Activated naive CD4-positive, alpha-beta T cell treated with anti-CD3 and anti-CD28 coated beads, Interleukin-2, amount 50 U/mL, for 16 hours (primary cell): ENCODE results near the gene SPATA2.
"Not testable (repeated sequence)": the region's sequence is repeated elsewhere in the genome, so short reads cannot be mapped to it uniquely, and the experiment has no call there.

ENCODE experiments used
- DNase-seq: peaks from one replicate; pipeline ENCODE4 v3.0.0-alpha.2; 2020

The SPATA2 gene

DNA sequence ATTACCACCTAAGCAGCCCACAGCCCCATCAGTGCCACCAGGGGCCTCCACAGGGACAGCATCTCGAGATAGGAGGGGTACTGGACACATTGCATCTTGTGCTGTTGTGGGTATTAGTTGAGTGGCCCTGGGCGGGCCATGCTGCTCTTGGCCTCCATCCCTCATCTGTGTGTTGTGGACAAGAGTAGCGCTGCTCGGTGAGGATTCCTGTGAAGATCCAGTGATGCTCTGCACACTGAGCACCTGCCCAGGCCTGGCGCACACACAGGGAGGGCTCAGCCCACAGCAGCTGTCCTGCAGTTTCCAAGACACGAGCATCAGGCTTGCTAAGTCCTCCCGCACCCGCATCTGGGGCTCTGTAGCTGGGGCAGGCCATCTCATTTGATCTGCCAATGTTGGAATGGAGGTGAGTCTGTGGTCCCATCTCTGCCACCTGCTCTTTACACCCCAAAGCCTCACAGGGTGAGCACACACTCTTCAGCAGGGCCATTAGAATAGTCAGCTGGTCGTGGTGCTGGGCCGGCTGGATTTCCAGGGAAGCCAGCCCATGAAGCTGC is 32.0 kb downstream of the SPATA2 start:
- no peak for DNase-seq

- DNase-seq, result no peak
These were observed 33.0 kb downstream of the SPATA2 start for GRCh38 chr20:49882171-49882970.

DNA sequence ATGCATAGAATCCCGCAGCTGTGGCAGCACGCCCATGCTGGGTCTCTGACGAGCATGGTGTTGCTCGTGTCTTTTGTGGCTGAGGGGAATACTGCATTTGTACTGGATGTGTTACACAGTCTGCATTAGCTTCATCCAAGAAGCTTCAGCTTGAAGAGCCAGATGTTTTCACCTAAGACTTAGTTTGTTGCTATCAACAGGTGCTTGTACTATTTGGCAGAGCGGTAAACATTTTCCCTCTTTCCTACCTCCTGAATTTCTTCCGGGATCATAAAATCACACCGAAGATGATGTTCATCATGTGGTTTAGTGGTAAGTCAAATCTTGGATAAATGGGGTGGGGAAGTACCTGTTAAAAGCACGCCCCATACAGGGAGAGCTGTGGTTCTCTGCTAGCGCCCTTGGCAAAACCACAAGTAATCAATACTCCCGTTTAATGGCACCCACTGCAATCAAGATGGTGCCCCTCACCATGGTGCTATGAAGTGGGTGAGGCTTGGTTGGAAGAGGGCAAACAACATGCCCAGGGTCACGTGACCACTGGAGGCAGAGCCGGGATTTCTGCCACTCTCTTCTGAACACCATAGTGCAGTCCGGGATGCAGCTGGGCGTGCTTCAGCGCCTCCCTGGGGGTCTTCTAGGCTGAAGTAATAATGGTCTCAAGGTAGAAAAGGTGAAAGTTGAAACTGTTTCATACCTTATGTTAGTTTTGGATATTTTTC is 34.4 kb downstream of the SPATA2 start:
- DNase-seq, result no peak

GRCh38 chr20:49880177-49880576 is 35.2 kb downstream of the SPATA2 start:
- no peak for DNase-seq

DNA sequence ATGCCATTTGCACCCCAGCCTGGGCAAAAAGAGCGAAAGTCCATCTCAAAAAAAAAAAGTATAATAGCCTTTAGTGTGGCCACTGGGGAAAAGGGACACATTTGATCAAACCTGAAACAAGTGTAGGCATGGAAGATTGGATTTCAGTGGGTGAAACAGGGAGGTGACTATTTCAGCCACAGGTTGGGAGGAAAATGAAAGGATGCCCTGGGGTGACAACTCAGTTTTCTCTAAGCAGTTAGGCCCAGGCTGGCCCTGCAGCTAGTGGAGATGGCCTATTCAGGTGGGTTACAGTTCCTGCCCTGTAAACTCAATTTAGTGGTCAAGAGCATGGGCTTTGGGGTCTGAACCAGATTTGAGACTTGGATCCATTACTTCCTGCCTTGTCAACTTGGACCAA is 36.4 kb downstream of the SPATA2 start:
- no peak for DNase-seq

GRCh38 chr20:49877386-49877921 is 37.9 kb downstream of the SPATA2 start:
- no peak for DNase-seq

- no peak for DNase-seq
These were observed 40.6 kb downstream of the SPATA2 start for GRCh38 chr20:49874696-49875095.

DNA sequence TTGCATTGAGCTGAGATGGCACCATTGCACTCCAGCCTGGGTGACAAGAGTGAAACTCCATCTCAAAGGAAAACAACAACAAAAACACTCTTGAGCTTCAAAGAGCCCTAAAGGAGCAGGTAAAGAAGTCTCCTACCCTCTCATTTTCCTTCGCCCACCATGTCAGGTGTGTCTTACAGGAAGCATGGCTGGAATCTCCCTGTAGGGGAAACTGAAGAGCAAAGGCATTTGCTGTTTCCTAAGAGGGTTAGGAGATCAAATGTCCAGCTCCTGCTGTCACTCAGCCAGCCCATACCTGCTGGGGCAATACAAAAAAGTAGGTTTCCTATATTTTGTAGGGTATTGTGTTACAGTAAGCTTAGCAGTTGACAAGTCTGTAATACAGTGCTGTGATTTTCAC is 43.3 kb downstream of the SPATA2 start:
- no peak for DNase-seq

DNA sequence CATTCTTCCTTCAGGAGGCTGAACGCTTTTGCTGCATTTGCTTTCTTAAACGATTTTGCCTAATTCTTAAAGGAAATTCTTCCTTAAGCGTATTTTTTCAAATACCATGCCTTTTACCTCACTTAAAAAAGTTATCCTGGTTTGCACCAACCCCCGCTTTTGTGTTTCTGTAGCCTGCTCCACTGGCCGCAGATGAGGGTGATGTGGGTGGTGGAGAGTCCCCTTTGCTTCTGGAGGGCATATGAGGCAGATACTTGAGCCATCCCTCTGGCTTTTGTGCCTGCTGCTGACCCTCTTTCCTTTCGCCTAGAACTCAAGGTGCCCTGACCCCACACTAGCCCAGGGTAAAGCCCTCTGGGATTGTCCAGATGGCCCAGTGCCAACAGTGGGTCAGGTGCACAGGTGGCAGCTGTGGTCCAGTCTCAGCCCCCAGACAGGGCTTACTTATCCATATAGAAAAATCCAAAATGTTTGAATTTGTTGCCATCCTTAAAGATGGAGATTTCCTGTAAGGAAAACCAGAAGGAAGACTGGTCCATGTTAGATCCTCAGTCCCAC is 43.9 kb downstream of the SPATA2 start:
- no peak for DNase-seq

- DNase-seq, result no peak
These were observed 45.1 kb downstream of the SPATA2 start for GRCh38 chr20:49870261-49870660.

GRCh38 chr20:49868964-49869363 is 46.4 kb downstream of the SPATA2 start:
- no peak for DNase-seq

GRCh38 chr20:49868538-49868937 is 46.8 kb downstream of the SPATA2 start:
- no peak for DNase-seq

DNA sequence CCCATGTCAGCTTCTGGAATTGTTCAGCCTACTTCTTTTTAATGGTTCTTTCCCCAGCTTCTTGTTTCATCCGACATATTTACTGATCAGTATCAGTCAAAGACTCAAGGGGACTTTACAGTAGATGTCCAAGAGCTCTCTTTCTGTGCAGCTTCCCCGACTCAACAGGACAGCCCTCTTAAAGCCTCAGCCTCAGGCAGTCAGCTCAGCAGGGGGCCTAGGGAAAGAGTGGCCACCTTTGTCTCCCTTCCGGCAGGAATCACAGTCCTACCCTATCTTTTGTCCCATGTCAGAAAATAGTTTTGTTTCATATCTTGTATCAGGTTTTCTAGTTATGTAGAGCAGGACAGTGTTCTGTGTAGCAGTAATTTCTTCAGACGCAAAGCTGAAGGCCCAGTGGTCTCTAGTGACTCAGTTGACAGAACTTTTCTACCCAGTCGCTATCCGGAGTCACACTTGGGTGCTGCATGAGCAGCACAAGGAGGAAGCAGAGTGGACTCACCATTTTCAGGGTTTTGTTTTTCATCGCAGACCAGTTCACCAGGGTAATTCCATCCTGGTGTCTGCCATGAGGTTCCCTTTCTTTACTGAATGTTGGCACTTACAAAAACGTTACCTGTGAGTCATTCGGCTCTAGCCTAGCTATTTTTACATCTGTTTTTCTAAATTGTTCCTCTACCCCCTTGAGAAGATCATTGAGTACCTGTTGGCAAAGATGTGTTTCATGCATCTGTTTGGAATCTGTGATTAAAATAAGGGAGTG is 47.7 kb downstream of the SPATA2 start:
- no peak for DNase-seq

- no peak for DNase-seq
These were observed 49.3 kb downstream of the SPATA2 start for GRCh38 chr20:49866051-49866450.

GRCh38 chr20:49865559-49865958 is 49.8 kb downstream of the SPATA2 start:
- DNase-seq, result no peak

- DNase-seq, result no peak
These were observed 51.7 kb downstream of the SPATA2 start for GRCh38 chr20:49863666-49864065.

- no peak for DNase-seq
These were observed 52.6 kb downstream of the SPATA2 start for GRCh38 chr20:49862607-49863200.

- not testable (repeated sequence) for DNase-seq
These were observed 54.1 kb downstream of the SPATA2 start for GRCh38 chr20:49861232-49861631.

GRCh38 chr20:49859807-49860206 is 55.5 kb downstream of the SPATA2 start:
- no peak for DNase-seq

DNA sequence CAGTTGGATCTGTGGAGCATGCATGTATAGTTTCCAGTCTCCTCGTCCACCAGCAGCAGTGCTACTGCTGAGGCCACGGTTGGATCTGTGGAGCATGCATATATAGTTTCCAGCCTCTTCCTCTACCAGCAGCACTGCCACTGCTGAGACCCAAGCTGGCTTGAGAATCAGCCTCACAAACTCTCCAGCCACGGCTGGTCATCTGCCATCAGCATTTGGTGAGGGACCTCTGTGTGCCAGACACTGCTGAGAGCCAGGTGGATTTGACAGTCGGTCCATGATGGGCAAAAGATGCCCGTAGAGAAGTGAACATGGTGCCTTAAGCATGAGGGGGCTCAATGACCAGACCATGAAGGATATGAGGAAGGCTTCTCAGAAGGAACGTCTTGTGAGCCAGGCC is 56.3 kb downstream of the SPATA2 start:
- no peak for DNase-seq

- DNase-seq, result no peak
These were observed 57.2 kb downstream of the SPATA2 start for GRCh38 chr20:49858076-49858585.

DNA sequence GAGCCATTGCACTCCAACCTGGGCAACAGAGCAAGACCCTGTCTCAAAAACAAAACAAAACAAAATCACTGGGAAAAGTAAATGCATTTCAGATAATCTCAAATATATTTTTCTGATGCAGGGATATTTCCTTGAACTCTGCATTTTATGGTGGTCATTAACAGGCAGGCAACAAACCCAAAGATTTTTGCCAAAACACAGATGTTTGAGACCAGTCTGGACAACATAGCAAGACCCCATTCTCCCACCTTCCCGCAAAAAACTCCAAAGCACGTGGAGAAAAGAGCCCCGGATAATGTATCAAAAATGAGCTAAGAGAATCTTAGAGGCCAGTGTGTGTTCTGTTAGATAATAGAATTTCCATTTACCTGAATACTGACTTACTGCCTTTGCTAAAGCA is 58.4 kb downstream of the SPATA2 start:
- no peak for DNase-seq
